SK-N-SH (cell line): ENCODE measurements around the gene NYAP2. TPM values are rescaled to one million over a fixed set of nuclear protein-coding genes. Genes with fewer than 3 reads are reported as not detected.

Experiments
- CTCF ChIA-PET: fragments of 300-600, 350-600 bp; formaldehyde crosslinking; extraction: SDS; loops from one replicate; lab custom pipeline; 2021; lab: Yijun Ruan, JAX
- POLR2A ChIA-PET: fragments of 350-600 bp; sonication (Branson Sonifier 250); formaldehyde crosslinking; extraction: SDS; loops from one replicate; lab custom pipeline; 2020; ENCODE audit warnings: antibody characterized with exemption, inconsistent platforms; lab: Yijun Ruan, JAX
- DNase-seq: peaks from one replicate; pipeline ENCODE4 v3.0.0; 2012
- H2AFZ ChIP-seq: fragments of 200-600 bp; sonication (generic); 2 replicates; pipeline ENCODE4 v1.8.1; 2016; ENCODE audit warnings: antibody characterized with exemption, mild to moderate bottlenecking, low read depth
- H3F3A ChIP-seq: fragments of 200-600 bp; sonication (generic); replicated peaks from 2 replicates; pipeline ENCODE3; 2016; ENCODE audit warnings: antibody characterized with exemption, mild to moderate bottlenecking; ENCODE audit not compliant: insufficient read depth
- H3K27ac ChIP-seq, 2 experiments: fragments of 200-500 bp in 1 of 2; fragments of 200-600 bp in 1 of 2; sonication (Bioruptor generic) in 1 of 2; sonication (generic), shearing (Covaris generic) in 1 of 2; 2 replicates each; pipeline versions ENCODE4 v1.5.1 to v1.6.1; 2014 to 2016; ENCODE audit warnings: low read depth in 2 of 2, inconsistent platforms in 1 of 2, low read length in 1 of 2, mild to moderate bottlenecking in 1 of 2, mixed read lengths in 1 of 2
- H3K27me3 ChIP-seq: fragments of 200-600 bp; sonication (generic), shearing (Covaris generic); 2 replicates; pipeline ENCODE4 v1.6.1; 2016; ENCODE audit warnings: mixed run types; ENCODE audit not compliant: insufficient read depth
- H3K36me3 ChIP-seq, 2 experiments: fragments of 200-500 bp in 1 of 2; fragments of 200-600 bp in 1 of 2; sonication (Bioruptor generic) in 1 of 2; sonication (generic) in 1 of 2; replicated peaks in 1 of 2; 2 replicates each; pipeline versions ENCODE3 to v1.5.1; 2014 to 2016; ENCODE audit warnings: low read length in 1 of 2, mild to moderate bottlenecking in 1 of 2; ENCODE audit not compliant: insufficient read depth in 2 of 2, control insufficient read depth in 1 of 2
- H3K4me1 ChIP-seq, 2 experiments: fragments of 200-500 bp in 1 of 2; fragments of 200-600 bp in 1 of 2; sonication (Bioruptor generic) in 1 of 2; sonication (generic), shearing (Covaris generic) in 1 of 2; 2 replicates each; pipeline versions ENCODE4 v1.5.1 to v1.6.1; 2014 to 2016; ENCODE audit warnings: low read depth in 1 of 2, low read length in 1 of 2, mixed run types in 1 of 2; ENCODE audit not compliant: insufficient read depth in 2 of 2, control insufficient read depth in 1 of 2
- H3K4me2 ChIP-seq: fragments of 200-600 bp; sonication (generic), shearing (Covaris generic); 2 replicates; pipeline ENCODE4 v1.6.1; 2017; ENCODE audit warnings: mixed run types
- H3K4me3 ChIP-seq, 2 experiments: fragments of 200-500 bp in 1 of 2; fragments of 200-600 bp in 1 of 2; sonication (Bioruptor generic) in 1 of 2; sonication (generic), shearing (Covaris generic) in 1 of 2; 2 replicates each; pipeline versions ENCODE4 v1.5.1 to v1.8.1; 2014 to 2016; ENCODE audit warnings: low read depth in 2 of 2, inconsistent platforms in 1 of 2, low read length in 1 of 2, mild to moderate bottlenecking in 1 of 2, mixed read lengths in 1 of 2, moderate library complexity in 1 of 2
- H3K79me2 ChIP-seq: fragments of 200-600 bp; sonication (generic); 2 replicates; pipeline ENCODE4 v1.8.1; 2017; ENCODE audit warnings: mild to moderate bottlenecking; ENCODE audit not compliant: insufficient read depth
- H3K9ac ChIP-seq: fragments of 200-600 bp; sonication (generic); 2 replicates; pipeline ENCODE4 v1.6.1; 2017; ENCODE audit warnings: mixed run types
- H3K9me2 ChIP-seq: fragments of 200-600 bp; sonication (generic); 2 replicates; pipeline ENCODE4 v1.6.1; 2017; ENCODE audit warnings: mixed run types
- H3K9me3 ChIP-seq: fragments of 200-600 bp; sonication (generic); 2 replicates; pipeline ENCODE4 v1.6.1; 2017; ENCODE audit warnings: mixed run types, mild to moderate bottlenecking, moderate library complexity
- H4K20me1 ChIP-seq: fragments of 200-600 bp; sonication (generic); 2 replicates; pipeline ENCODE4 v1.6.1; 2017; ENCODE audit warnings: mild to moderate bottlenecking, mixed run types; ENCODE audit not compliant: insufficient read depth
- ELF1 ChIP-seq: IDR thresholded peaks from 2 replicates; pipeline ENCODE4 v1.4.0; 2012
- EP300 ChIP-seq, 2 experiments: IDR thresholded peaks; 2 replicates each; pipeline versions ENCODE4 v1.4.0 to v1.6.1; 2012; ENCODE audit warnings: borderline replicate concordance in 1 of 2, low read depth in 1 of 2, low read length in 1 of 2
- EZH2phosphoT487 ChIP-seq: fragments of 200-600 bp; sonication (generic); IDR thresholded peaks from 2 replicates; pipeline ENCODE4 v1.6.1; 2017; ENCODE audit warnings: low read depth, mixed run types, mild to moderate bottlenecking, antibody characterized with exemption, moderate library complexity, borderline replicate concordance
- FOSL2 ChIP-seq: IDR thresholded peaks from 2 replicates; pipeline ENCODE4 v1.4.0; 2012; ENCODE audit warnings: low read depth, mild to moderate bottlenecking, moderate library complexity, borderline replicate concordance
- FOXJ3 ChIP-seq: sonication (generic); formaldehyde crosslinking; IDR thresholded peaks from 2 replicates; pipeline ENCODE4 v1.5.1; 2020; ENCODE audit warnings: mild to moderate bottlenecking, missing genetic modification reagents
- GABPA ChIP-seq: IDR thresholded peaks from 2 replicates; pipeline ENCODE4 v1.4.0; 2012; ENCODE audit warnings: low read depth, mild to moderate bottlenecking
- MEF2A ChIP-seq: IDR thresholded peaks from 2 replicates; pipeline ENCODE4 v1.4.0; 2012; ENCODE audit warnings: low read depth, borderline replicate concordance
- NFIC ChIP-seq: IDR thresholded peaks from 2 replicates; pipeline ENCODE4 v1.4.0; 2012; ENCODE audit warnings: borderline replicate concordance
- RAD21 ChIP-seq: IDR thresholded peaks from 2 replicates; pipeline ENCODE4 v1.6.1; 2012; ENCODE audit warnings: mild to moderate bottlenecking, low read length
- RFX5 ChIP-seq: IDR thresholded peaks from 2 replicates; pipeline ENCODE4 v1.6.1; 2012; ENCODE audit warnings: mild to moderate bottlenecking, improper control_type of control experiment, low read length
- TCF12 ChIP-seq: IDR thresholded peaks from 2 replicates; pipeline ENCODE4 v1.4.0; 2012
- TEAD4 ChIP-seq: IDR thresholded peaks from 2 replicates; pipeline ENCODE4 v1.4.0; 2012; ENCODE audit warnings: mild to moderate bottlenecking, borderline replicate concordance; ENCODE audit not compliant: insufficient read depth
- USF1 ChIP-seq: IDR thresholded peaks from 2 replicates; pipeline ENCODE4 v1.4.0; 2012; ENCODE audit warnings: low read depth, borderline replicate concordance
- ZBTB33 ChIP-seq: IDR thresholded peaks from 2 replicates; pipeline ENCODE4 v1.4.0; 2012; ENCODE audit warnings: low read depth, borderline replicate concordance
- WGBS: methylation state at CpG from one replicate; pipeline ENCODE4 v1.1.6; 2017; ENCODE audit warnings: low lambda C conversion rate; 5-methylcytosine and 5-hydroxymethylcytosine counted together
- polyA plus RNA-seq, 3 experiments: library from polyadenylated mRNA; depleted of rRNA; stranded (reverse); fragments of >200 nt; gene quantifications; 2 replicates each; pipeline ENCODE4 v1.2.3, GENCODE V29; 2012
- TF ChIP-seq, protein P1 (sequence below): IDR thresholded peaks from 2 replicates; pipeline ENCODE4; 2012
- TF ChIP-seq, protein P2 (sequence below): IDR thresholded peaks from 2 replicates; pipeline ENCODE4 v1.4.0; 2012; ENCODE audit warnings: low read depth
- TF ChIP-seq, protein P3 (sequence below): IDR thresholded peaks from 2 replicates; pipeline ENCODE4 v1.6.1; 2012; ENCODE audit warnings: mild to moderate bottlenecking, low read depth, low read length, moderate library complexity
- TF ChIP-seq, protein P4 (sequence below): fragments of 150-350 bp; IDR thresholded peaks from 2 replicates; pipeline ENCODE4 v1.6.1; 2017; ENCODE audit warnings: antibody characterized with exemption, low read length, low read depth, borderline replicate concordance
- TF ChIP-seq, protein P5 (sequence below): fragments of 200-600 bp; sonication (generic); IDR thresholded peaks from 2 replicates; pipeline ENCODE4 v1.6.1; 2017; ENCODE audit warnings: antibody characterized with exemption, mild to moderate bottlenecking, moderate library complexity

NYAP2 gene
- polyA plus RNA-seq, 1 of the 3 experiments (the other 2 are of a cell fraction), result not detected

GRCh38 chr2:225683258-225683657, 283.7 kb downstream of the NYAP2 start:
- H2AFZ ChIP-seq, result no peak overlapping the region
- no peaks in the 10 kb centered on the region for H3K79me2 ChIP-seq
- H3K9ac ChIP-seq, result no peak overlapping the region
- H3K4me1 ChIP-seq, result no peaks in the 10 kb centered on the region
- no peaks in the 10 kb centered on the region for H3K9me3 ChIP-seq
- POLR2A ChIA-PET, result no interaction called here
- H3K4me2 ChIP-seq, result no peak overlapping the region
- no peaks in the 10 kb centered on the region for H3F3A ChIP-seq
- CTCF ChIA-PET, result interaction anchor here (1.0 to 1.4 kb wide), 3 partner anchors 15 to 561 kb away, joined by 3 to 4 read pairs (median 3); no protein-coding TSS in a partner anchor
- no peaks in the 10 kb centered on the region for H4K20me1 ChIP-seq
- no peak for DNase-seq
- no peaks in the 10 kb centered on the region for H3K27me3 ChIP-seq
- TF ChIP-seq, protein P1, sequence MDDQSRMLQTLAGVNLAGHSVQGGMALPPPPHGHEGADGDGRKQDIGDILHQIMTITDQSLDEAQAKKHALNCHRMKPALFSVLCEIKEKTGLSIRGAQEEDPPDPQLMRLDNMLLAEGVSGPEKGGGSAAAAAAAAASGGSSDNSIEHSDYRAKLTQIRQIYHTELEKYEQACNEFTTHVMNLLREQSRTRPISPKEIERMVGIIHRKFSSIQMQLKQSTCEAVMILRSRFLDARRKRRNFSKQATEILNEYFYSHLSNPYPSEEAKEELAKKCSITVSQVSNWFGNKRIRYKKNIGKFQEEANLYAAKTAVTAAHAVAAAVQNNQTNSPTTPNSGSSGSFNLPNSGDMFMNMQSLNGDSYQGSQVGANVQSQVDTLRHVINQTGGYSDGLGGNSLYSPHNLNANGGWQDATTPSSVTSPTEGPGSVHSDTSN, result no peak
- no peak for TF ChIP-seq USF1
- no peak for TF ChIP-seq MEF2A
- no peak for TF ChIP-seq FOSL2
- no peak for TF ChIP-seq EZH2phosphoT487
- TF ChIP-seq, protein P2, sequence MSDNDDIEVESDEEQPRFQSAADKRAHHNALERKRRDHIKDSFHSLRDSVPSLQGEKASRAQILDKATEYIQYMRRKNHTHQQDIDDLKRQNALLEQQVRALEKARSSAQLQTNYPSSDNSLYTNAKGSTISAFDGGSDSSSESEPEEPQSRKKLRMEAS, result no peak
- no peak for TF ChIP-seq TEAD4
- TF ChIP-seq NFIC, result no peak
- TF ChIP-seq EP300 (IDR thresholded peaks at IDR 0.05; ENCODE audit: borderline replicate concordance in 1 of 2, low read depth in 1 of 2, low read length in 1 of 2), result no peak
- TF ChIP-seq RFX5, result no peak
- no peak for TF ChIP-seq FOXJ3 (CRISPR knock-in tag)
- TF ChIP-seq, protein P3, sequence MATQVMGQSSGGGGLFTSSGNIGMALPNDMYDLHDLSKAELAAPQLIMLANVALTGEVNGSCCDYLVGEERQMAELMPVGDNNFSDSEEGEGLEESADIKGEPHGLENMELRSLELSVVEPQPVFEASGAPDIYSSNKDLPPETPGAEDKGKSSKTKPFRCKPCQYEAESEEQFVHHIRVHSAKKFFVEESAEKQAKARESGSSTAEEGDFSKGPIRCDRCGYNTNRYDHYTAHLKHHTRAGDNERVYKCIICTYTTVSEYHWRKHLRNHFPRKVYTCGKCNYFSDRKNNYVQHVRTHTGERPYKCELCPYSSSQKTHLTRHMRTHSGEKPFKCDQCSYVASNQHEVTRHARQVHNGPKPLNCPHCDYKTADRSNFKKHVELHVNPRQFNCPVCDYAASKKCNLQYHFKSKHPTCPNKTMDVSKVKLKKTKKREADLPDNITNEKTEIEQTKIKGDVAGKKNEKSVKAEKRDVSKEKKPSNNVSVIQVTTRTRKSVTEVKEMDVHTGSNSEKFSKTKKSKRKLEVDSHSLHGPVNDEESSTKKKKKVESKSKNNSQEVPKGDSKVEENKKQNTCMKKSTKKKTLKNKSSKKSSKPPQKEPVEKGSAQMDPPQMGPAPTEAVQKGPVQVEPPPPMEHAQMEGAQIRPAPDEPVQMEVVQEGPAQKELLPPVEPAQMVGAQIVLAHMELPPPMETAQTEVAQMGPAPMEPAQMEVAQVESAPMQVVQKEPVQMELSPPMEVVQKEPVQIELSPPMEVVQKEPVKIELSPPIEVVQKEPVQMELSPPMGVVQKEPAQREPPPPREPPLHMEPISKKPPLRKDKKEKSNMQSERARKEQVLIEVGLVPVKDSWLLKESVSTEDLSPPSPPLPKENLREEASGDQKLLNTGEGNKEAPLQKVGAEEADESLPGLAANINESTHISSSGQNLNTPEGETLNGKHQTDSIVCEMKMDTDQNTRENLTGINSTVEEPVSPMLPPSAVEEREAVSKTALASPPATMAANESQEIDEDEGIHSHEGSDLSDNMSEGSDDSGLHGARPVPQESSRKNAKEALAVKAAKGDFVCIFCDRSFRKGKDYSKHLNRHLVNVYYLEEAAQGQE, result no peak
- no peak for TF ChIP-seq RAD21
- TF ChIP-seq GABPA, result no peak
- no peak for TF ChIP-seq TCF12
- TF ChIP-seq ELF1, result no peak
- TF ChIP-seq ZBTB33, result no peak
- TF ChIP-seq, protein P4, sequence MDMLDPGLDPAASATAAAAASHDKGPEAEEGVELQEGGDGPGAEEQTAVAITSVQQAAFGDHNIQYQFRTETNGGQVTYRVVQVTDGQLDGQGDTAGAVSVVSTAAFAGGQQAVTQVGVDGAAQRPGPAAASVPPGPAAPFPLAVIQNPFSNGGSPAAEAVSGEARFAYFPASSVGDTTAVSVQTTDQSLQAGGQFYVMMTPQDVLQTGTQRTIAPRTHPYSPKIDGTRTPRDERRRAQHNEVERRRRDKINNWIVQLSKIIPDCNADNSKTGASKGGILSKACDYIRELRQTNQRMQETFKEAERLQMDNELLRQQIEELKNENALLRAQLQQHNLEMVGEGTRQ, result no peak
- TF ChIP-seq, protein P5, sequence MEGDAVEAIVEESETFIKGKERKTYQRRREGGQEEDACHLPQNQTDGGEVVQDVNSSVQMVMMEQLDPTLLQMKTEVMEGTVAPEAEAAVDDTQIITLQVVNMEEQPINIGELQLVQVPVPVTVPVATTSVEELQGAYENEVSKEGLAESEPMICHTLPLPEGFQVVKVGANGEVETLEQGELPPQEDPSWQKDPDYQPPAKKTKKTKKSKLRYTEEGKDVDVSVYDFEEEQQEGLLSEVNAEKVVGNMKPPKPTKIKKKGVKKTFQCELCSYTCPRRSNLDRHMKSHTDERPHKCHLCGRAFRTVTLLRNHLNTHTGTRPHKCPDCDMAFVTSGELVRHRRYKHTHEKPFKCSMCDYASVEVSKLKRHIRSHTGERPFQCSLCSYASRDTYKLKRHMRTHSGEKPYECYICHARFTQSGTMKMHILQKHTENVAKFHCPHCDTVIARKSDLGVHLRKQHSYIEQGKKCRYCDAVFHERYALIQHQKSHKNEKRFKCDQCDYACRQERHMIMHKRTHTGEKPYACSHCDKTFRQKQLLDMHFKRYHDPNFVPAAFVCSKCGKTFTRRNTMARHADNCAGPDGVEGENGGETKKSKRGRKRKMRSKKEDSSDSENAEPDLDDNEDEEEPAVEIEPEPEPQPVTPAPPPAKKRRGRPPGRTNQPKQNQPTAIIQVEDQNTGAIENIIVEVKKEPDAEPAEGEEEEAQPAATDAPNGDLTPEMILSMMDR, result no peak
- H3K9me2 ChIP-seq, result no peaks in the 10 kb centered on the region
- no peak overlapping the region for H3K4me3 ChIP-seq
- WGBS, result 36% methylated on average over 2 of the region's 2 CpGs
- no peaks in the 10 kb centered on the region for H3K36me3 ChIP-seq
- no peak overlapping the region for H3K27ac ChIP-seq
